DMS153 treated with DMSO at 0.1 percent for 48 hours (cell line): ENCODE measurements around the gene ITGA5.
"Not testable (repeated sequence)": the region's sequence is repeated elsewhere in the genome, so short reads cannot be mapped to it uniquely, and the experiment has no call there.

Experiments
- DNase-seq: peaks from one replicate; lab custom pipeline; 2025; ENCODE audit not compliant: unreplicated experiment; lab: John Stamatoyannopoulos, UW

ITGA5 gene

GRCh38 chr12:54356228-54356627 is 62.8 kb downstream of the ITGA5 start:
- no peak for DNase-seq

GRCh38 chr12:54355104-54355815 is 63.8 kb downstream of the ITGA5 start:
- DNase-seq: no peak

DNA sequence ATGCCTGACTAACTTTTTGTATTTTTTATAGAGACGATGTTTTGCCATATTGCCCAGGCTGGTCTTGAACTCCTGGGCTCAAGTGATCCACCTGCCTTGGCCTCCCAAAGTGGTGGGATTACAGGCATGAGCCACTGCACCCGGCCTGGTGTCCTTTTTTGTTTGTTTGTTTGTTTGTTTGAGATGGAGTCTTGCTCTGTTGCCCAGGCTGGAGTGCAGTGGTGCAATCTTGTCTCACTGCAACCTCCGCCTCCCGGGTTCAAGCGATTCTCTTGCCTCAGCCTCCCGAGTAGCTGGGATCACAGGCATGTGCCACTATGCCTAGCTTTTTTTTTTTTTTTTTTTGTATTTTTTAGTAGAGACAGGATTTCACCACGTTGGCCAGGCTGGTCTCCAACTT is 64.8 kb downstream of the ITGA5 start:
- DNase-seq: not testable (repeated sequence)

GRCh38 chr12:54352891-54353874 is 65.9 kb downstream of the ITGA5 start:
- DNase-seq: peak; percentile 40

GRCh38 chr12:54352022-54352531 is 67.0 kb downstream of the ITGA5 start:
- peak; percentile 88 for DNase-seq

DNA sequence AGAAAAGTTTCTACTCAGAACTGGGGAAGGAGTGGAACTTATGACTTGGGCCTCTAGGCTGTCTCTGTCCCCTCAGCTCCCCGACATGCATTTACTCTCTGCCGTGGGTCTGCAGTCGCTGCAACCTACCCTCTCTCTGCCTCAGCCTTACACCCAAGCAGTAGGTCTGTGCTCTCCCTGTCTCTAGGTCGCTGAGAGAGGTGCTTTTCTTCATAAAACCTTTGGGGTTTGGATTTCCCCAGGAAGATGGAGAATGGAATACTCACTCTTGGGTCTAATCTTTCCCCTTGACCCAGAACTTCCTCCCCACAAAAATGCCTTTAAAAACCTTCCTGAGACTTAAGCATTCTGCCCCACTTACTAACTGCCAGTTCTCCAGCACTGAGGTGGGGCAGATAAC is 67.7 kb downstream of the ITGA5 start:
- no peak for DNase-seq

DNA sequence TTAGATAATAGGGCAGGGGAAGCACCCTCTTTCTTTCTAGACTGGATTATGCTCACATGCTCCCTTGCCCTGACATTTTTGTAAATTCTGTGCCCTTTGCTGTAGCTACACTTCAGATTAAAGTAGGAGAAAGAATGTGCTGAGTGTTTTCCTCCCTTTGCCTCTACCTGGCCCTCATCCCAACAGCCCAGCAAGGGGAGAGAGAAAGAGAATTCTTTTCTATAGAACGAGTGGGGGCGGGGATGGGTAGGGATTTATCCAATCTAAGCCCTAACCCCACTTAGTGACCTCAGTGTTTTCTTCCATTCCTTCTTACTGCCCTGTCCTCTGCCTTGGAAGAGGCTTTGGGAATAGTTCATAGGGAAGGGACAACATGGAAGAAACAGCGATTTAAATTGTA is 68.3 kb downstream of the ITGA5 start:
- DNase-seq: no peak

DNA sequence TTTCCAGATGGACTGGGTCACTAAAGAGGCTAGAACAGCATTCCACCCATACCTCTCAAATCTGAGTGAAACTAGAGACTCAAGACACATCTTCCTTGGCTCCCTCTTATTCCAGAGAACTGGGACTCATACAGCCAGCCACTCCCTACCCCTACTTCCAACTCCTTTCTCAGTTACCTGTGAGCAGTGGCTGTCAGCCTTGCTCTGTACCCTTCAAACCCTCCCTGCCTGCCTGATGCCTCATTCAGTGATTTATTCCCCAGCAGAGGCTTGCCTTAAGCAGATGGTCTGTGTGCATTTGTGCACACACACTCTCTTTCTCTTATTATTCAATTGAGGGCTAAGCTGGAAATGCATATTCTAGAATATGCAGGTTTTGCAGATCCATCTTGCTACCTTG is 69.4 kb downstream of the ITGA5 start:
- no peak for DNase-seq

DNA sequence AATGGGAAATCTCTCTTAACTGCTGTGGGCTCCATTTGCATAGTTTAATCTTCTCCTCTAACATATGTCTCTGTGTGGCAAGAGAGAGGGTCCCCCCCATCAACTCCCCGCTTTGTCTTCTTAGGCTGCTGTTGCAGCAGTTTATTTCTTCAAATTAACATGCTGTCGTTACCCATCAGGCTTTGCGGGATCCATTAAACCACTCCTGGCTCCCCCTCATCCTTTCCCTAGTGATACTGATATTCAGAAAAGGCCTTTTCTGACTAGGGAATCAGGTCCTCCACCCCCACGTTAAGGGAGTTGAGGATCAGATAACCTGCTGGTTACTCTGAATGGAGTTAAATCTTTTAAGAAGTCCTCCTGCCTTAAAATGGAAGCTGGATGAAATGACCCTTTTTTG is 70.0 kb downstream of the ITGA5 start:
- DNase-seq: no peak
